Inflammatory macrophage treated with lipopolysaccharide for 4 hours (primary cell): Measurements from ENCODE around the gene HNMT.

Experiments used
- DNase-seq: peaks from one replicate; pipeline ENCODE4 v3.0.0-alpha.2; 2020

The HNMT gene

DNA sequence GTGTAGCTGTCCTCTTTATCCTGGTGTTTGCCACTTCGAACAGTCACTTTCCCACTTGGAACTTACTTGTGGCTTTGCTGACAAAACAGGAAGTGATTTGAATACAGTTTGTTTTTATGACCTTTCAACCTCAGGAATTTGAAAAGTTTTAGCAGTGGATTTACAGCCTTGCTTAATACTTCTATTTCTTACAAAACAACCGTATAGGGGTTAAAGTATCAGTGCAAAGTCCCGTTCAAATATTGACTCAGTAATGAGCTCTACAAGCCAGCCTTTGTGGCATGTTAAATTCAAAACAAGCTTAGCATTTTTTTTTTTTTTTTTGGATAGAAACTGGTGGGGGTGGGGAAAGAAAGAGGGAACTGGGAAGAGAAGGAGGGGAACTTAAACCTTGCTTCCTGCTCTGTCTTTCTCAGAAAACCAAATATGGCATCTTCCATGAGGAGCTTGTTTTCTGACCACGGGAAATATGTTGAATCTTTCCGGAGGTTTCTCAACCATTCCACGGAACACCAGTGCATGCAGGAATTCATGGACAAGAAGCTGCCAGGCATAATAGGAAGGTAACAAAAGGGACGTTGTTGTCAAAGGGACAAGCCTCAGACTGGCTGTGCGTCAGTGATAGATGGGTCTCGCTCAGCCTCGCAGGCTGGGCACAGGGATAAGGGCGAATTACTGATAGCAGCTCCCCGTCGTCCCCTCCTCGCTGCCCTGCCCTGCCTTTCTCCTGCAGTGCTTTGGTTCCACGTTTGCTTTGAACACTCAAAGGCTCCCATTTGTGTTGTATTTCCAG is at the start of gene HNMT:
HNMT (plus strand) TSS at position 408 of the 793 bp plus-strand sequence; CDS start at position 427, 19 bp downstream.
- DNase-seq: peak; percentile 84

GRCh38 chr2:137921105-137921880 is 43.0 kb upstream of the HNMT start:
- peak; percentile 39 for DNase-seq

GRCh38 chr2:137922171-137922570 is 42.1 kb upstream of the HNMT start:
- peak; percentile 71 for DNase-seq

- peak; percentile 61 for DNase-seq
Measured at GRCh38 chr2:137924019-137924418, 40.3 kb upstream of the HNMT start.

DNA sequence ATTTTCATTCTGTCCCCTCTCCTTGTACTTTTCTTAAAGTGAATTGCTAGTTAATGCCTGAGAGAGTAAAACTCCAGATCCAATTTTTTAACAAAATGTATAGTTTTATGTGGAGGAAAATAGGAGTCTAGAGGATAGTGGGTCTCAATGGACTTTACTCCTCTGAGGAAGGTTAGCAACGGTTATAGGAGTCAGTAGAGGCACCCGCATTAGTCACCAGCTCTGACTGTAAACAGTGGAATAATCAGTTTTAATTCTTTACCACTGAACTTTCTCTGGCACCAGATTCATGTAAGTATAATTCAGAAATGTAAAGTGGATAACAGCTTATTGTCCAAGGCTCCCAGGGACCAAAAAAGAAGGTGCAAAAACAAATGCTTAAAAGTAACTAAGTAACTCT is 38.7 kb upstream of the HNMT start:
- no peak for DNase-seq

DNA sequence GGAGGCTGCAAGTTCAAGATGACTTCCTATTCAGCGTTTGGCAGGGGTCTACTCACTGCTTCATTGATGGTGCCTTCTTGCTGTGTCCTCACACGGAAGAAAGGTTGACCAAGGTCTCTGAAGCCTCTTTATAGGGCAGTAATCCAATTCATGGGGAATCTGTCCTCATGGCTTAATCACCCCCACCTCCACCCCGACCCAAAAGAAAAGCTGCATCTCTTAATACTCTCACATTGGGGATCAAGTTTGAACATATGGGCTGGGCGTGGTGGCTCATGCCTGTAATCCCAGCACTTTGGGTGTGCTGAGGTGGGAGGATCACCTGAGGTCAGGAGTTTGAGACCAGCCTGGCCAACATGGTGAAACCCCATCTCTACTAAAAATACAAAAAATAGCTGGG is 36.4 kb upstream of the HNMT start:
- DNase-seq: no peak

DNA sequence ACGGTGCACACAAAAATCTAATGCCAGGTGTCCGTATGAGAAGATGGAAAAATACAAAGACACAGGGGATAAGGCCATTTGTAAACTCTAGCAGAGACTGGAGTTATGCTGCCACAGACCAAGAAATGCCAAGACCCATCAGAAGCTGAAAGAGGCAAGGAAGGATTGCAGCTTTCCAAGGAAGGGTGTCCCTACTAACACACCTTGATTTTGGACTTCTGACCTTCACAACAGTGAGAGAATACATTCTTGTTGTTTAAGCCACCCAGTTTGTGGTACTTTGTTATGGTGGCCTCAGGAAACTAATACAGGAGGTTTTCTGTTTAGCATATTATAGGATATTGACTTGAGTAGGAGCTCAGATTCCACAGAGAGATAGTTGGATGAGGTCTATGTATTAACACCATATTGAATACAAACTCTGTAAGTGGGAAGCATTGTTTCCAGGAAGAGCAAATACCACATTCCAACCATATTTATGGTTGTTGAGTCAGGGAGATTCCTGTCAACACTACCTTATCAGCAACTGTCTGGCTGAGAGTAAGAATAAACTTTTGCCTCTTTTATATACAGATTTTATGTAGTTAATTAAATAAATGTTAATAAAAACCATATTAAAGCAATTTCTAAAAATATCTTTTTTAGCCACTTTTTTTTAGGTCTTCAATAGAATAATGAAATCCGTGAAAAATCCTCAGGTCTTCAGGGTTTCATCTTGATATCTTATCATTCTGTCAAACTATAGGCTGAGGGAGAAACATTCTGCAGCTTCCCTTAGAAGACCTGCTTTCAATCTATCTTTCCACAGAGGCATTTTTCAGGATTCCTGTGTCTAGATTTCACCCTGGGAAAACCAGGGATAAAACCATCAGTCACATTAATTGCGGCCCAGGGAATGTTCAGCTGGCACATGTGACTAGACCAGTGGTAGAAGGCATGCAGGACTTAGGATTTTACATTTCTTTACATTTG is 35.4 kb upstream of the HNMT start:
- DNase-seq: no peak

GRCh38 chr2:137929519-137929916 is 34.8 kb upstream of the HNMT start:
- DNase-seq: no peak

GRCh38 chr2:137930146-137930545 is 34.1 kb upstream of the HNMT start:
- DNase-seq: peak; percentile 54

DNA sequence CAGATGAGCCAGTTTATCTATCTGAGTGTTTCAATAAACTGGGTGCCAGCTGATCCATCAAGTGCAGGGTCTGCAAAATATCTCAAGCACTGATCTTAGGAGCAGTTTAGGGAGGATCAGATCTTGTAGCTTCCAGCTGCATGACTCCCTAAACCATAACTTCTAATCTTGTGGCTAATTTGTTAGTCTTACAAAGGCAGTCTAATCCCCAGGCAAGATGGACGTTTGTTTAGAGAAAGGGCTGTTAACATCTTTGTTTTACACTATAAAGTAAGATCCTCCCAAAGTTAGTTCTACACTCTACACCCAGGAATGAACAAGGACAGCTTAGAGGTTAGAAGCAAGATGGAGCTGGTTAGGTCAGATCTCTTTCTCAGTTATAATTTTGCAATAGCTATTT is 28.7 kb upstream of the HNMT start:
- no peak for DNase-seq

DNA sequence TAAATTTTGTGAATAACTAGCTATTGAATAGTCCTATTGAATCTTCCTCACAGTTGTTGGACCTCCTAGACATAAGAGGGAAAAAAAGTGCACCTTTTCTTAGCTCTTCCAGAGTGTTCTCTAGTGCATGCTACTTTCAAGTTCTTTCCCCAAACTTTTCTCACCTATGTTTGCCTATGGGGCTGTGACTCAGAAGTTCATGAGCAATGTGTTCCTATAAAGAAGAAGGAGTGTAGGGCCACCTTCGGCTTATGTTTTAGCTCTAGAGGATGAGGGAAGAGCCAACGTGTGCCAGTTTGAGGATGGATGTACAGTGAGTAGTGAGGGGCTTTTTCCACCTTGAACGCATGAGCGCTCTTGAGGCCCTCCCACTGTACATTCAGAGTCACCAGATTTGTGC is 27.0 kb upstream of the HNMT start:
- DNase-seq: no peak

GRCh38 chr2:137937778-137938177 is 26.5 kb upstream of the HNMT start:
- no peak for DNase-seq

- no peak for DNase-seq
Measured at GRCh38 chr2:137938204-137938603, 26.1 kb upstream of the HNMT start.

DNA sequence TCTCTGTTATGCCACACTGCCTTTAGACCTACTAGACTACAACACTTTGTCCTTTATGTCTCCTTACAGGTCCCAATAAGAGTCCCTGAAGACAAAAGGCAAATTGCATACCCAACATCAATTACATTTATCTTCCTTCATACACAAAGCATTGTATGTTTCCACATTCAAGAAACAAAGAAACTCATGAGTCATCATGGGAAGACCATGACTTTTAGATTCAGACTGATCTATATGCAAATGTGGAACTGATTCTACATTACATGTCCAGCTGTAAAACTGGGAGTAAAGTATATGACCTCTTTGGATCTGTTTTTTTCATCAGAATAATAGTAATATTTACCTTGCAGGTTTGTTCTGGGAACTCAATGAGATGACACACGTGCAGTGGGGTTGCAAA is 25.2 kb upstream of the HNMT start:
- peak; percentile 75 for DNase-seq

- no peak for DNase-seq
Measured at GRCh38 chr2:137940154-137940553, 24.1 kb upstream of the HNMT start.

DNA sequence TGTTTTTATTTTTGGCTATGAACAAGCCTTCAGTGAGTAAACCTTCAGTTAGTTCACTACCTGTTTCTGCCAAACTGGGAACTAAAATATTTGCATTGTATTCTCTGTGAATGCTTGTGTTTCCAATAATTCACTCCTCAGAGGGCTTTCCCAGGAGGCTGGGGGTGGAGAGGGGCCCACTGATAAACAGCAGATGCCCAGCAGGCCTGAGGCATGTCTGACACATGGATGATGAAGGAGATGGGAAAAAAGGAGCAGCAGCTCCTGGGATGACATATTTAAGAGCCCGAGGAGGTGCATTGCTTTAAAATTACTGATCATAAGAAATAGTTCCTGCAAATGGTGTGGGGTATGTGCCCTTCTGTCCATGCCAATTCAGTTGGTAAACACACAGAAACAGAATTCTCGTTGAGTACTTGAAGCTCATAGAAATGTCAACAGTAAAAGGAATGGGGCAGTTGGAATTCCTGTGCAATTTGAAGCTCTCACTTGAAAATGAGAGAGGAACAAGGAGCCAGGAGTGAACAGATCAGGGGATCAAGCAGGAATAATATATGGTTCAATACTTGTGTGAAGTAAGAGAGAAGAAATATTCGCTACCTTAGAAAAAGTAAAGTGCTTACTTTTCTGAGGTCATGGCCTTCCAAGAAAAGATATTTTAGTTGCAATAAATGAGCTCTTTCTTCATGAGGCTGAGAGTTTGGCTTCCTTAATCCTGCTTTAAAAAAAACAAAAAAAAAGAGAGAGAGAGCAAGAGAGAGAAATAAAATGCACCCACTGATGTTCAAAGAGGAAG is 22.0 kb upstream of the HNMT start:
- DNase-seq: no peak

GRCh38 chr2:137942833-137943677 is 21.2 kb upstream of the HNMT start:
- no peak for DNase-seq

DNA sequence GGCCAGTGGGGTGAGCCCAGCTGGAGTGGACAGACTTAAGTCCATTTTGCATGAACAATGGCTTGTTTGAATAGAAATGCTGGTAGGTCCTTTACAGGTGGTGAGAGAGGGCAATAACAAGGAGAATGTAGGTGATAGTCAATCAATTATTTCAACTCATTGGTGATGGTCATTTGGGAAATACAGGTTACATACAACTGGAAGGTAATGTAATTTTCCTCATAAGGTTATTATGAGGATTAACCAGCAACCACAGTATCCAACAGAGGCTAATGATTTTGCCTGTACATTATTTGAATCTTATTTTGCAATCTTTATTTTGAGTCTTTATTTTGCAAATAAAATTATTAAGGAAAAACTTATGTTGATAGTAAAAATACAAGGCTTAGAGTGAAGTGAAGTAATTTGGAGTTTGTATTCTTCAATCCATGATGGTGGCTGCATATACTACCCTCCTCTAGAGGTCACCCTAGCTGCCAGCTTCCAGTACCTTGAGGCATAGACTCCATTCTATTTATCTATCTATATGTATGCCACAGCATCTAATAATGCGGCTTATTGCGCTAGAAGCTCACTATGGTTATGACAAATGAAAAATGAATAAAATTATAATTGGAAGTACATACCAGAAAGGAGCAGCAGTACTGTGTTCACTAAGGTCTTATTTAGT is 20.5 kb upstream of the HNMT start:
- no peak for DNase-seq

DNA sequence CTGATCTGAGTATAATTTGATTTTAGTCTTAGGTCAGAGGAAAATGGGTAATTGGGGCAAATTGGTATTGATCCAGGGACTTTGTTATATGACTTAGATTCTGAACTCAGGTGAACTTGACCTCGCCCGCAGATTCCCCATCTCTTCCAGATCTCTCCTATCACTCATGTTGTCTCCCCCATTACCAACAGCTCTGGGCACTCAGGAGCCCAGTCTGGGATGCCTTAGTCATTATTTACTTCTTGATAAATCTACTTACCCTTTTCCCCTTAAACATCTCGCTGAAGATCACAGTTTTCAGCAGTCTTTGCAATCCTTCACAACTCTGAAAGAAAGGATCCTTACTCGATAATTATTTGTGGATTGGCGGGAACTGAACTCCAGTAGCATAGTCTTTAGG is 19.6 kb upstream of the HNMT start:
- no peak for DNase-seq

DNA sequence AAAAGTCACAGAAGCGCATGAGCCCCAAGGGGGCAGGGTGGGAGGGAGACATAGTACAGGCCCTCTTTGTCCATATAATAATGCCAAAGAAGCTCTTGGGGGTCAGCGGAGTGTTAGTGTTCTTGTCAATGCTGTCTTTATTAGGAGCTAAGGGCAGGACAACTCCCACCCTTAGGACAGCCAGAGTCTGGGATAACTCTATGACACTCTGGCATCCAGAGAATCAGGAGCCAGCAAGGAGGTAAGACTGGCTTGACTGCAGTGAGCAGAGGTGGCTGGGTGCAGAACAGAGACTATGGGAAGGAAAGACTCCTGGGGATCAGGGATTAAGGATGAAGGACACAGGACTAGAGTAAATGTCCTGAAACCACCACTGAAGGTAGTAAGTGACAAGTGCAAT is 19.0 kb upstream of the HNMT start:
- no peak for DNase-seq

GRCh38 chr2:137946227-137946626 is 18.0 kb upstream of the HNMT start:
- DNase-seq: no peak
